Stomach (tissue), 9 donors: ENCODE results near the gene NPAS3. TPM values are rescaled to one million over a fixed set of nuclear protein-coding genes. Genes with fewer than 3 reads are reported as not detected.

Experiments
- DNase-seq, 2 donors: peaks; one replicate each; pipeline versions ENCODE4 v3.0.0 to v3.0.0-alpha.2; 2013 to 2019
- H3K27ac ChIP-seq, 5 donors: fragments of 200-600 bp in 4 of 5; sonication (generic) in 4 of 5; one replicate each; pipeline ENCODE4 v1.5.1; 2013 to 2019; ENCODE audit warnings: mild to moderate bottlenecking in 1 of 5, moderate library complexity in 1 of 5
- H3K27me3 ChIP-seq, 3 donors: fragments of 200-600 bp; sonication (generic); one replicate each; pipeline ENCODE4 v1.5.1; 2017 to 2019; ENCODE audit warnings: mixed run types in 1 of 3
- H3K36me3 ChIP-seq, 4 donors: fragments of 200-600 bp; sonication (generic); 1 replicate in 3 of 4; 2 replicates in 1 of 4; pipeline ENCODE4 v1.5.1; 2016 to 2019
- H3K4me1 ChIP-seq, 4 donors: fragments of 200-600 bp; sonication (generic); one replicate each; pipeline ENCODE4 v1.5.1; 2016 to 2019
- H3K4me3 ChIP-seq, 4 donors: fragments of 200-600 bp; sonication (generic) in 3 of 4; one replicate each; pipeline ENCODE4 v1.5.1; 2016 to 2019; ENCODE audit warnings: mild to moderate bottlenecking in 1 of 4
- H3K9me3 ChIP-seq, 4 donors: fragments of 200-600 bp; sonication (generic); one replicate each; pipeline ENCODE4 v1.5.1; 2016 to 2019
- EP300 ChIP-seq: sonication (generic); formaldehyde crosslinking; IDR thresholded peaks from one replicate; pipeline ENCODE4 v1.6.1; 2017; ENCODE audit warnings: antibody characterized with exemption
- POLR2A ChIP-seq, 4 donors: fragments of 450-650 bp; IDR thresholded peaks; one replicate each; pipeline ENCODE4 v1.6.1; 2016; ENCODE audit warnings: antibody characterized with exemption in 4 of 4, control low read depth in 2 of 4, mild to moderate bottlenecking in 1 of 4, moderate library complexity in 1 of 4
- POLR2AphosphoS5 ChIP-seq, 3 donors: sonication (generic); formaldehyde crosslinking; IDR thresholded peaks; one replicate each; pipeline ENCODE4 v1.6.1; 2016; ENCODE audit warnings: antibody characterized with exemption in 3 of 3
- WGBS, 5 donors: extraction: QIAGEN DNeasy Blood & Tissue Kit in 3 of 5; methylation state at CpG; one replicate each; pipeline versions ENCODE4 v1.1.5 to v1.1.7; 2013 to 2018; 5-methylcytosine and 5-hydroxymethylcytosine counted together
- intact Hi-C: fragments of 100-400 bp; cut with DNase I; formaldehyde crosslinking; loops from one replicate; pipeline ENCODE4 v1.15.1; 2023; ENCODE audit warnings: low total_unique reads
- polyA plus RNA-seq, 3 donors: library from polyadenylated mRNA; stranded (reverse); fragments of 200-250 nt; gene quantifications; one replicate each; pipeline ENCODE4 v1.2.3, GENCODE V29; 2013
- total RNA-seq, 5 donors: library from RNA; depleted of rRNA; stranded (reverse); fragments of >200 nt; gene quantifications; one replicate each; pipeline versions ENCODE4 v1.1.0 to v1.2.3, GENCODE V29; 2014 to 2016
- TF ChIP-seq, protein P1 (sequence below), 7 experiments: fragments of 450-650 bp in 4 of 7; fragments of 200-600 bp in 3 of 7; sonication (generic) in 3 of 7; IDR thresholded peaks; one replicate each; pipeline ENCODE4 v1.5.1; 2016 to 2019; ENCODE audit warnings: antibody characterized with exemption in 7 of 7, control low read depth in 2 of 7, mild to moderate bottlenecking in 1 of 7
- donor health status: healthy with polysubstance abuse.
- donor health status: Bipolar disorder and iron deficiency.
- donor health status: healthy.

The NPAS3 gene
- total and polyA plus RNA-seq, 8 donors: under 0.01 to 7.9 (median 0.76) TPM; not detected in 1

DNA sequence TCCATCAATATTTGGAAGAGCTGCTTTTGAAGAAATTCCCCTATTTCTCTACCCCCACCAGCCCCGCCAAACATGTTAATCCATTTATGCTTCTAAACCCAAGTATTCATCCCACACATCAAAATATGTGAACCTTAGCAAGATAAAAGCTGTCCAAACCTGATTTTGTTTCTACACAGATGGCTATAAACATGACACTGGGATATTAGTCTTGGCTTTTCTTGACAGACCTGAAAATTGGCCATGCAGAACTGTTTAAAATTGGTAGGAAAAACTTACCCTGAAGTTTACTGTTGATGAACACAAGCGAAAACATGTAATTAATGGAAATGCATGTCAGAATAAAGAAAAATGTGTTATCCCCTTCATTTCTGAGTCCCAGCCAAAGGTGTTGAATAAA lies 642.2 kb downstream of the NPAS3 start:
- no peak overlapping the region for H3K27ac ChIP-seq
- intact Hi-C loops: no loop called here
- no peaks in the 10 kb centered on the region for H3K9me3 ChIP-seq
- no peaks in the 10 kb centered on the region for H3K36me3 ChIP-seq
- H3K27me3 ChIP-seq: no peaks in the 10 kb centered on the region
- no peak overlapping the region for H3K4me3 ChIP-seq
- 85 to 93% (median 92%) methylated on average over 2 of the region's 2 CpGs for whole genome bisulfite sequencing, 5 donors
- H3K4me1 ChIP-seq: peaks cover 0 to 10% (median 3%) of the 10 kb centered on the region in 4 donors
- TF ChIP-seq, protein P1, sequence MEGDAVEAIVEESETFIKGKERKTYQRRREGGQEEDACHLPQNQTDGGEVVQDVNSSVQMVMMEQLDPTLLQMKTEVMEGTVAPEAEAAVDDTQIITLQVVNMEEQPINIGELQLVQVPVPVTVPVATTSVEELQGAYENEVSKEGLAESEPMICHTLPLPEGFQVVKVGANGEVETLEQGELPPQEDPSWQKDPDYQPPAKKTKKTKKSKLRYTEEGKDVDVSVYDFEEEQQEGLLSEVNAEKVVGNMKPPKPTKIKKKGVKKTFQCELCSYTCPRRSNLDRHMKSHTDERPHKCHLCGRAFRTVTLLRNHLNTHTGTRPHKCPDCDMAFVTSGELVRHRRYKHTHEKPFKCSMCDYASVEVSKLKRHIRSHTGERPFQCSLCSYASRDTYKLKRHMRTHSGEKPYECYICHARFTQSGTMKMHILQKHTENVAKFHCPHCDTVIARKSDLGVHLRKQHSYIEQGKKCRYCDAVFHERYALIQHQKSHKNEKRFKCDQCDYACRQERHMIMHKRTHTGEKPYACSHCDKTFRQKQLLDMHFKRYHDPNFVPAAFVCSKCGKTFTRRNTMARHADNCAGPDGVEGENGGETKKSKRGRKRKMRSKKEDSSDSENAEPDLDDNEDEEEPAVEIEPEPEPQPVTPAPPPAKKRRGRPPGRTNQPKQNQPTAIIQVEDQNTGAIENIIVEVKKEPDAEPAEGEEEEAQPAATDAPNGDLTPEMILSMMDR (IDR thresholded peaks at IDR 0.05): no peak
- TF ChIP-seq EP300 (no peak), POLR2AphosphoS5 (IDR thresholded peaks at IDR 0.05) (no peak), POLR2A (IDR thresholded peaks at IDR 0.05) (no peak)
- no peak for DNase-seq

DNA sequence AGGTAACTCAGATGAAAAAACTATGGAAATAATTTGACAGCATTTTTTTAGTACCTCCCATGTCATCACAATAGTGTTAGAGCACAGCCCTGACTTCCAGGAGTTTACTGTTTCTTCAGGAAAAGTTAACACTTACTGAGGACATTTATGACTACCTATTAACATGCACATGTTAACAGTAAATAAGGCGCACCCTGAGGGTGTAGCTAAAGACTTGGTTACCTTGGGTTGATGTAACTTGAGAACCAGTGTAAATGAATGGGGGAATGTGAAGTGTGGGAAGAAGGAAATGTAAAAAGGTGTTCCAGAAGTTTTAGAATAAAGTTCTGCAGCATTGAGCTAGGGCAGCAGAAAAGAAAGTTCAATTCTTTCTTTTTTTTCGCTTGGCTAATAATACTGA lies 646.0 kb downstream of the NPAS3 start:
- H3K4me1 ChIP-seq: peaks cover 0 to 6% (median 0%) of the 10 kb centered on the region in 4 donors
- no peak for TF ChIP-seq POLR2AphosphoS5 (IDR thresholded peaks at IDR 0.05)
- TF ChIP-seq, protein P1 (IDR thresholded peaks at IDR 0.05): no peak
- TF ChIP-seq EP300: no peak
- TF ChIP-seq POLR2A (IDR thresholded peaks at IDR 0.05): no peak
- no peaks in the 10 kb centered on the region for H3K27me3 ChIP-seq
- H3K36me3 ChIP-seq: no peaks in the 10 kb centered on the region
- 89 to 96% (median 93%) methylated on average over 2 of the region's 2 CpGs for WGBS, 5 donors
- no peaks in the 10 kb centered on the region for H3K9me3 ChIP-seq
- intact Hi-C loops: no loop called here
- DNase-seq: no peak
- H3K27ac ChIP-seq: no peak overlapping the region
- H3K4me3 ChIP-seq: no peak overlapping the region

DNA sequence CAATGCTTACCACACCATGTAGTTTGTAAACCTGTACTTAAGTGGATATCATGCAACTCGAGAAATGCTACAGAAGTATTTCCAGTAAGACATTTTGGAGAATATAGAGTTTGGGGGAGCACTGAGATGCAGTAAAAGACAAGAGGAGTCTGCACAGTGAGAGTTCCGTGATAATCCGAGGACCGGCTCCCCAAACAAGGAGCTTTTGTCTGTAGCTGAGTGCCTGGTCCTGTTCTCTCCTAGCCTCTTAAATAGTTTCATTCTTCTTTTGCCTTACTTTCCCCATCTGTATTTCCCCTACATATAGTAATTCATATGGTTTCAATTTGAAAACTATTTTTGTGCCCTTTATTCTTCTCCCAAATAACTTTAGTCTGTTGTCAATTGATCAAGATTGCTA lies 648.1 kb downstream of the NPAS3 start:
- no peak overlapping the region for H3K4me3 ChIP-seq
- H3K4me1 ChIP-seq: no peaks in the 10 kb centered on the region
- no peaks in the 10 kb centered on the region for H3K9me3 ChIP-seq
- no peak for TF ChIP-seq POLR2AphosphoS5 (IDR thresholded peaks at IDR 0.05)
- TF ChIP-seq POLR2A (IDR thresholded peaks at IDR 0.05): no peak
- TF ChIP-seq, protein P1 (IDR thresholded peaks at IDR 0.05): no peak
- TF ChIP-seq EP300: no peak
- 89 to 95% (median 92%) methylated on average over 4 of the region's 4 CpGs for WGBS, 5 donors
- no peaks in the 10 kb centered on the region for H3K27me3 ChIP-seq
- intact Hi-C loops: no loop called here
- H3K36me3 ChIP-seq: no peaks in the 10 kb centered on the region
- H3K27ac ChIP-seq: no peak overlapping the region
- DNase-seq: no peak

DNA sequence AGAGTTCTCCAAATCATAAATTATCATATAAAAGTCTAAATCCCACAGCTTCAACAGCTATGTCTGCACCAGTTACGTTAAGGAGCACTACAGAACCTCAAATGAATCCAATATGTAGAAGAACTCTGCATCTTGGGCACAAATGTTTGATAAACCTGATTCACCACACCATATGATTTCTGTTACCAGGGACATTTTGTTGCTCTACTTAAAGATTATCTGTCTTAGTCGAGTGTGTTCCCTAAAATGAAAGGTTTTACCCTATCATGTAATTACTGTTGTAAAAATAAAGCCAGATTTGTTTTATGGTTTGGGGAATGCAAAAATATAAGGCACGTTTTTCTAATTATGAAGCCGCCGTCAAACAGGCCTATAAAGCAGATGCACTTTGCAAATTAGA lies 649.1 kb downstream of the NPAS3 start:
- DNase-seq: no peak
- no peaks in the 10 kb centered on the region for H3K4me1 ChIP-seq
- 86 to 92% (median 89%) methylated on average over 5 of the region's 5 CpGs for WGBS, 5 donors
- TF ChIP-seq POLR2A (IDR thresholded peaks at IDR 0.05): no peak
- TF ChIP-seq, protein P1 (IDR thresholded peaks at IDR 0.05): no peak
- no peak for TF ChIP-seq POLR2AphosphoS5 (IDR thresholded peaks at IDR 0.05)
- no peak for TF ChIP-seq EP300
- H3K27me3 ChIP-seq: no peaks in the 10 kb centered on the region
- H3K4me3 ChIP-seq: no peak overlapping the region
- no peak overlapping the region for H3K27ac ChIP-seq
- H3K36me3 ChIP-seq: no peaks in the 10 kb centered on the region
- no peaks in the 10 kb centered on the region for H3K9me3 ChIP-seq
- intact Hi-C loops: no loop called here
